ENCODE measurements around the gene KCND2. TPM values are rescaled to one million over a fixed set of nuclear protein-coding genes. Genes with fewer than 3 reads are reported as not detected.
A peak's percentile ranks its signal among the peaks of the same experiment; 100 is the strongest.
"Not testable (repeated sequence)": the region's sequence is repeated elsewhere in the genome, so short reads cannot be mapped to it uniquely, and the experiment has no call there.

The KCND2 gene
- total RNA-seq, 1 experiment from 2014 or later: not detected

DNA sequence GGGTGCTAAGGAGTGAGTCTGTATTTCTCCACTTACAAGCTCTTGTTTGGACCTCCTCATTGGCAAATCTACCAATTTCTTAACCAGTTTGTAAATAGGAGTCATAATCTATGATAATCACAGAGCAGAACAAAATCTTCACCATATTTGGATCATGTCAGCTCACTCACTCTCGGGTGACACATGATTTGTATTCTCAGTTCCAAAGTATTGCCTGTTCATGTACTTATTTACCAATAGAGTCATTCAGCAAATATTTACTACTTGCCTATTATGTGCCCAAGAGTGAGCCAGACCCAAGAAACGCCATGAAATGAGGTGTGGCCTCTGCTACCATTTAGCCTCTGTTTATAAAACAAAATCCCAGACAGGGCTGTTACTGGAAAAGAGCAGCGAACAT lies 470.2 kb downstream of the KCND2 start:
- Histone ChIP-seq H3K27ac (no peak overlapping the region), H3K9me3 (replicated peaks) (no peaks in the 10 kb centered on the region), H3K4me1 (peaks cover 4% of the 10 kb centered on the region; the same call in 1 of the 2 replicates), H3K4me3 (no peak overlapping the region), H3K36me3 (no peaks in the 10 kb centered on the region), H3K27me3 (no peaks in the 10 kb centered on the region)
- no peak for DNase-seq

DNA sequence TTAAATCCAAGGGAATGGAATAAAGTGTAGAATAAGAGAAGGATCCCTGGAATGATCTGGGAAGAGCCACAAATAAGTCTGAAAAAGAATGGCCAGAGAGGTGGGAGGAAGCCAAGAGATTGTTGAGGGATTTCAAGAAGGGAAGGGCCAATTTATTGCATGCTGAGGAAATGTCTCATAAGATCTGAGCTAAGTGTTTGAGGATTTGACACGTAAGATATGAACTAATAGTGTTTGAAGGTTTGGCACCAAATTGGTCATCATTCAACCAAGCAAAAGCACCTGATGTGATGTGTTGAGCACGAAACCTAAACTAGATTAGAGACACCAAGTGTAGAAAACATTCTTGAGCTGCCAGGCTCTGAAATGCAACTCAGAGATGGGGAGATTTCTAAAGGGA lies 487.1 kb downstream of the KCND2 start:
- Histone ChIP-seq H3K27ac (no peak overlapping the region), H3K27me3 (no peaks in the 10 kb centered on the region), H3K4me1 (no peaks in the 10 kb centered on the region), H3K9me3 (replicated peaks) (no peaks in the 10 kb centered on the region), H3K36me3 (no peaks in the 10 kb centered on the region), H3K4me3 (no peak overlapping the region)
- DNase-seq: no peak

DNA sequence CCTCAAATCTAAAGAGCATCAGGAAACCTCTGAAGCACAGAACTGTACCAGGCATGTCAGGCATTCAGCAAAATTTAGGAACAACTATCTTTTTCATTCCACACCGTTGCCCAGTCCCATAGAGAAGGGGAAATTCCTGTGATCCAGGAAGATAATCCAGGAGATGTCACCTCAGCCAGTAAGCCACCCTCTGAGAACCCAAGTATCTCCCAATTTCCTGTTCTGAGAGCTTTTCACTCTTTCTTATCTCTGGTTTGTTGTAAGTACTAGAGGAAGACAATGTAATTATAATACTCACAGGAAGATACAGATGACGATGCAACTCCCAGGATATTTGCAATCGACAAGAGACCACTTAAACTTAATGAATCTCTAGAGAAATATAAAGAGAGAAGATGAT lies 487.9 kb downstream of the KCND2 start:
- Histone ChIP-seq H3K9me3 (replicated peaks) (no peaks in the 10 kb centered on the region), H3K27me3 (no peaks in the 10 kb centered on the region), H3K4me3 (no peak overlapping the region), H3K4me1 (no peaks in the 10 kb centered on the region), H3K27ac (no peak overlapping the region), H3K36me3 (no peaks in the 10 kb centered on the region)
- DNase-seq: no peak

DNA sequence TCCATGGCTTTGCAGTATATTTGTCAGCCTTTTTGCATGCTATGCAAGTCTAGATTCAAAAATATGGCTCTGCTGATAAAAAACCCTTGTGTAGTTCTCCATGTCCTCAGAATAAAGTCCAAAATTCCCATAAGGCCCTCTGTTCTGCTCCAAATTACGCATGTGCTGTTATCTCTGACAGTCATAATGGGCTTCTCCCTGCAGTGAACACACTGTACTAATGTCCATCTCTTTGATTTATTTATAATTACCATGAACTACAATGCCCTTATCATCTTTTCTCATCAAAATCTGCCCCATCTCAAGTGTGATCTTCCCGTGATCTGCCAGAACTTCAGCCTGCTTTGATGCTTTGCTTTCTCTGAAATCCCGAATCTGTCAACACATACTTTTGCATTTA lies 497.2 kb downstream of the KCND2 start:
- no peaks in the 10 kb centered on the region for H3K4me1 ChIP-seq
- no peak for DNase-seq
- H3K36me3 ChIP-seq: no peaks in the 10 kb centered on the region
- H3K9me3 ChIP-seq (replicated peaks): no peaks in the 10 kb centered on the region
- no peaks in the 10 kb centered on the region for H3K27me3 ChIP-seq
- H3K4me3 ChIP-seq: no peak overlapping the region
- no peak overlapping the region for H3K27ac ChIP-seq

DNA sequence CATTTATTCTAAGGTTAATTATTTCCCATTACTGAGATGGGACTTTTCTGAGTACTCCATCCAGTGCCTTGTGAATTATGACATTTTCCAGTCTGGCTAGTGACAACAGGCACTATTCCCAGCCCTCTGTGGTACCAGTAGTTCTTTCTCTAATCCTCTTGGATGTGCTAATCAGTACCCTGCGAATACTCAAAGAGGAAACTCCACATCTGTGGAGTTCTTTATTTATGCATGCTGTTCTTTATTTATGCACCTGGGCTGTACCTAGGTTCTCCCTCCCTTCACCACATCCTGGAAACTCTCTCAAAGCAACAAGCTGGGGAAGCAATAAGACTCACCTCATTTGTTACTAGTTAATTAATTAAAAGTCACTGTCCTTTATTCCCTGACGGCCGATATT lies 501.5 kb downstream of the KCND2 start:
- Histone ChIP-seq H3K4me3 (no peak overlapping the region), H3K36me3 (no peaks in the 10 kb centered on the region), H3K27ac (no peak overlapping the region), H3K27me3 (no peaks in the 10 kb centered on the region), H3K9me3 (replicated peaks) (no peaks in the 10 kb centered on the region), H3K4me1 (no peaks in the 10 kb centered on the region)
- no peak for DNase-seq

DNA sequence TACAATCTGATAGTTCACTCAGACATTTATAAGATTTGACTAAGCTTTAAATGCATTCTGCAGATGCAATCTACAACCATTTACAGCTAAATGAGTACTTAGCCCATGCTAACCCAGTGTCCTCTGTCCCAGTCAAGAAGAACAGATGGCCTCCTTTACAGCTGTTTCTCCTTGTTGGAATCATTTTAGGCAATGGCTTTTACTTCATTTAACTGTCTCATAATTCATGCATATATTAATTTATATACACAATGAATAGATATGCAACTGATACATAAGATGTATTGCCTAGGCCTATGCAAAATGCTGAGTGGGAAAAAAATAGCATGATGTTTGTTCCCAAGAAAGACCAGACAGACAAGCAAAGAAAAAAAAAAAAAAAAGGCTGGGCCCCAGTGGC lies 502.8 kb downstream of the KCND2 start:
- Histone ChIP-seq H3K9me3 (replicated peaks) (no peaks in the 10 kb centered on the region), H3K4me3 (no peak overlapping the region), H3K4me1 (no peaks in the 10 kb centered on the region), H3K27ac (no peak overlapping the region), H3K36me3 (no peaks in the 10 kb centered on the region), H3K27me3 (no peaks in the 10 kb centered on the region)
- no peak for DNase-seq

DNA sequence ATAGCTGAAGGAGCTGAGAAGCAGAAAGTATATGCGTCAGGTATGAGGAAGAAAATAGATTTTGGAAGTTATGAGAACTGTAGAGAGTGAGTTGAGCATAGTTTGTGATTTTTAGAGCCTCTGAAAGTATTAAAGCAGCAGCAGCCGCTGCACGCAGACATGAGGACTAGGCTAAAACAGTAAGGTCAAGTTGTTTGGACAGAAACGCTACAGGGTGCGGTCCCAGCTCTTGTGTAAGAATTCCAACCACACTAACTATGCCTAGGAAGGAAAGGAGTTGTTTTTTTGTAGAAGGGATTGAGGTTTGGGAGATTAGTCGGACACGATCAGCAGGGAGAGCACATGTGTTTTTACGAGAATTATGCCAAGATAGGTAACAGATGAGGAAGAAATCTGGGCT lies 506.1 kb downstream of the KCND2 start:
- not testable (repeated sequence) for H3K4me1 ChIP-seq; H3K9me3 ChIP-seq (replicated peaks); H3K27ac ChIP-seq; H3K27me3 ChIP-seq; DNase-seq; H3K4me3 ChIP-seq; H3K36me3 ChIP-seq

DNA sequence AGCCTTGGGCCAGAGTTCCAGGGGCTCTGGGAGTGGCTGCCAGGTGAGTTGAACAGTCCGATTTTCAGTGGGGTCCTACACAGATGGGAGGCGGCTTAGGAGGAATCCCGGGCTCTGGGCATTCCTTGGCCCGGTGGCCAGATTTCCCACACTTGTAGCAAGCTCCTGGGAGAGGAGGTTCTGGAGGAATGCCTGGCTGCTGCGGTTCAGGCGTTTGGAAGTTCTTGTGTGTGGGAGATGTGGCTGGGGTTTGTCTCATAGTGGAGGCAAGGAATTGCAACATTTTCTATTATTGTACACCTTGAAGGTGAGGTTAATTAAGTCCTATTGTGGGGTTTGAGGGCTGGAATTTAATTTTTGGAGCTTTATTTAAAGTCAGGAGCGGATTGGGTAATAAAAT lies 507.5 kb downstream of the KCND2 start:
- not testable (repeated sequence) for H3K27ac ChIP-seq; H3K36me3 ChIP-seq; DNase-seq; H3K4me3 ChIP-seq; H3K27me3 ChIP-seq; H3K4me1 ChIP-seq; H3K9me3 ChIP-seq (replicated peaks)

DNA sequence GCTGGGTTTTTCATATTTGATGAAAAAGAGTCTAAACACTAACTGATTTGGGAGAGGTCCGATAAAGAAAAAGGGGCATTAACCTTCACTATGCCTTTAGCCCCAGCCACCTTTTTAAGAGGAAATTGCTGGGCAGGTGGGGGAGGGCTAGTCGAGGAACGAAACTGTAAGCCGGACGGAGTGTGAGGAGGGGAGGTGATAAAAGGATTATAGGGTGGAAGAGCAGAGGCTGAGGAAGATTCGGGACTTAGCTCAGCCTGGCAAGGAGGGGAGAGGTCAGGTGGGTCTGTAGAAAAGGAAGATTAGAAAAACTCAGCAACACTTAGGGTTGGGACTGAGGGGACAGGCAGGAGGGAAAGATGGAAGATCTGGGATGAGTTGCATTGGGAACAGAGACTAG lies 508.0 kb downstream of the KCND2 start:
- H3K36me3 ChIP-seq: no peaks in the 10 kb centered on the region

DNA sequence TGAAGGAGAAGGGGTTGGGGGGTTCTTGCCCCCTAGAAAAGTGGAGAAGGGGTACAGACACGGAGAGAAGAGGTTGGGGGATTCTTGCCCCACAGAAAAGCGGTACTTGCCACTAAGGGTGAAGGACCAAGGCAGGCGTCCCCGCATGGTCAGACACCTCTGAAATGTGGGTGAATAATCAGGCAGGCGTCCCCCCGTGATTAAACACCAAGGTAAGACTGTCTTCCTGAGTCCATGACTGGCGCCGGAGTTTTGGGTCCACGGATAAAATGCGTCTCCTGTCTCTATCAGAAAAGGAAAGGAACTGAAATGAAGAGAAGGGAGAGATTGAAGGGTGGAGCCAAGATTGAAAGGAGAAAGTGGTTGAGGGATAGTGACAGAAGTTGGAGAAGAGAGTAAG lies 508.9 kb downstream of the KCND2 start:
- not testable (repeated sequence) for DNase-seq

More for the DNA sequence above, 508.0 kb downstream of the KCND2 start:
- Histone ChIP-seq H3K4me3 (no peak overlapping the region), H3K9me3 (replicated peaks) (no peaks in the 10 kb centered on the region), H3K27me3 (no peaks in the 10 kb centered on the region), H3K27ac (no peak overlapping the region), H3K4me1 (no peaks in the 10 kb centered on the region)
- DNase-seq: no peak

DNA sequence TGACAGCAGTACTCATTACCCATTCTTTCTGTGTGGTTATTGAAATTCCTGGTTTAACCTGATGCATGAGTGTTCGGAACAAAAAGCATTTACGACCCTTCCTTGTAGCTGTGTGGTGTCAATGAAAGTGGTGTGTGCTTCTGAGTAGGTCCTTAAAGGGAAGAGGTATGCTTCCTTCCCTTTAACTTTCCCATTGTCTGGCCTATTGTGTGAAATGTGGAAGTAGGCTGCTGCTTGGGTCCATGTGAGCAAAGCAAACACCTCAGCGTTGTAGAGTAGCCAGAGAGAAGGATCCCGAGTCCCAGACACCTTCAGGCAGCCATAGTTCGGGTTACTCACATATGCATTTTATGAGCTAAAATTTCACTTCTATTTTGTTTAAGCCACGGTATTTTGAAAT lies 510.3 kb downstream of the KCND2 start:
- H3K36me3 ChIP-seq: peaks cover 14% of the 10 kb centered on the region
- H3K9me3 ChIP-seq (replicated peaks): no peaks in the 10 kb centered on the region
- DNase-seq: no peak
- no peaks in the 10 kb centered on the region for H3K27me3 ChIP-seq
- no peak overlapping the region for H3K4me3 ChIP-seq
- no peaks in the 10 kb centered on the region for H3K4me1 ChIP-seq
- no peak overlapping the region for H3K27ac ChIP-seq

More for the DNA sequence above, 508.9 kb downstream of the KCND2 start:
- not testable (repeated sequence) for H3K4me3 ChIP-seq; H3K4me1 ChIP-seq; H3K9me3 ChIP-seq (replicated peaks); H3K36me3 ChIP-seq; H3K27ac ChIP-seq; H3K27me3 ChIP-seq

DNA sequence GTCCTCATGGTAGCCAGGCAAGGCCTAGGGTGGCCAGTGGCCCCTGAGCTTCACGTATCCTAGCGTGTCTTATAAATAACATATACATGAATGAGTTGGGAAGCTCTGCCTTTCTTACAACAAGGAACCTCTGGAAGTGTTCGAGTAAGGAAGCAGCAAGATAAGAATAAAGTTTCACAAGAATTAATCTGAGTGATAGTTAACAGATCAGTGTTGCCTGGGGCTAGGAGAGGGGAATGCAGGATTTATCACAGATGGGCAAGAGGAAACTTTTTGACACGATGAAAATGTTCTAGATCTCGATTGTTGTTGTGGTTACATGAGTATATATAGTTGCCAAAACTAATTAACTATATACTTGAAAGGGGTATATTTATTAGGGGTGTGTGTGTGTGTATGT lies 510.7 kb downstream of the KCND2 start:
- H3K27ac ChIP-seq: no peak overlapping the region

DNA sequence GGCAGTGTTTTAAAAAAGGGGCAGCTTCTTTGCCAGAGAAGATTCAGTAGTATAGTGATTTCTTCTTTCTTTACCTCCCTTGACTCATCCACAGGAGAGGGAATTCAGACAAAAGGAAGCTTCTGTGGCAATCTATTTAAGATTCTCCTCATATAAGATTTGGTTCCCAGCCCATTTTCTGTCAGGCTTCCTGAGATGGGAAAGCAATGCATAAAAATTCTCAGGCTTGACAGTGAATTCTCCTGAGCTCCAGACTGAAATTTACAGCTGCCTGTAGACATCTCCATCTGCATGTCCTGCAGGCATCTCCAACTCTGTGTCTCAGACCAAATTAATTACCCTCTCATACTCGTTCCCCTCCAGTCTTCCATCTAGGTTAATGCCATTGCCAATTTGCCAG lies 512.1 kb downstream of the KCND2 start:
- no peaks in the 10 kb centered on the region for H3K27me3 ChIP-seq
- H3K27ac ChIP-seq: no peak overlapping the region
- no peaks in the 10 kb centered on the region for H3K4me1 ChIP-seq
- no peak for DNase-seq
- peaks cover 25% of the 10 kb centered on the region for H3K36me3 ChIP-seq
- no peaks in the 10 kb centered on the region for H3K9me3 ChIP-seq (replicated peaks)
- no peak overlapping the region for H3K4me3 ChIP-seq

More for the DNA sequence above, 510.7 kb downstream of the KCND2 start:
- no peaks in the 10 kb centered on the region for H3K9me3 ChIP-seq (replicated peaks)
- H3K27me3 ChIP-seq: no peaks in the 10 kb centered on the region
- no peaks in the 10 kb centered on the region for H3K4me1 ChIP-seq
- no peak for DNase-seq
- H3K36me3 ChIP-seq: peaks cover 18% of the 10 kb centered on the region
- H3K4me3 ChIP-seq: no peak overlapping the region

DNA sequence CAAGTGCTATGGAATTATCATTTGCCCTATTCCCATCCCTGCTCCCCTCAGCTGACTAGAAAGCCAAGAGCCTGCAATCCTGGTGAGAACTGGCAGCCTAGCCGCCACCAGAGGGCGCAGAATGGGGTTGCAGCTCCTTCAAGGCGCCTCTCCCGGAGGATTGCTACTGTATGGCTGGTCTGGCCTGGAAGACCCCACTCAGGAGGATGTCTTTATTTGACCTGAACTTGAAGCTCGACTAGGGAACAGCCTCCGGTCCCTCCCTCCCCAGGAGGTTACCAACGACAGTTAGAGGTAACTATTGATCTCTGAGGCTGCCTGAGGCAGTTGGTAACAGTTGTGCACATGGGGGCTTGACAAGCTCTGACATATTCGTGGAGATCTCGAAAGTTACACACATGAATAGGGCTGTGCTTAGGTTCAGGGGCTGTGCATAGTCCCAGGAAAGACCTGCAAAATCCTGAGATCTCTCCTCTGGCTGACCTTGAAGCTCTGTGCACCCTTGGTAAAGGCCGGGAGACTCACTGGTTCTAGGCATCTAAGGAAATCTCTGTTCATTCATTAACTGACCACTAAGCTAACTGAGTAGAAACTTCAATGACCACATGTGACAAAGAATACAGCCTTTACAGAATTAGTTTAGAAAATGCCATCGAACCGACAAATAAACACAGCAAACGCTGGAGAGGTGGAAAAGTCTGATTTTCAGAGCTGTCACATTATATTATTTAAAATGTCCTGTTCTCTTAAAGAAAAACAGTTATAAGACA lies 519.3 kb downstream of the KCND2 start:
- peaks cover 52% of the 10 kb centered on the region for H3K36me3 ChIP-seq
- no peaks in the 10 kb centered on the region for H3K9me3 ChIP-seq (replicated peaks)
- H3K4me1 ChIP-seq: no peaks in the 10 kb centered on the region
- H3K4me3 ChIP-seq: no peak overlapping the region
- no peaks in the 10 kb centered on the region for H3K27me3 ChIP-seq
- peak; percentile 71 to 82 for DNase-seq
- no peak overlapping the region for H3K27ac ChIP-seq

DNA sequence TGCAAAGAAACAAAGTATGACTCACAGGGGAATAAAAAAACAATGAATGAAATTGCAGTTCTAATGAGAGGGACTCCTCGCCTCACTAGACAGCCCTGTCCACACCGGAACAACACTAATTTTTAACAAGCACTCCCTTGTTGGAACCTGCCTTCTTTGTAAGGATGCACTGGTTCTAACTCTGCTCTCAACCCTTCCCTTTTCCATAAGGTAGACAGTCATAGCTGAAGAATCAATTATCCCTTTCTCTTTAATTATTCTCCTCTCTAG lies 519.8 kb downstream of the KCND2 start:
- H3K27ac ChIP-seq: no peak overlapping the region
- no peaks in the 10 kb centered on the region for H3K9me3 ChIP-seq (replicated peaks)
- no peak for DNase-seq
- no peak overlapping the region for H3K4me3 ChIP-seq
- H3K4me1 ChIP-seq: no peaks in the 10 kb centered on the region
- no peaks in the 10 kb centered on the region for H3K27me3 ChIP-seq
- peaks cover 52% of the 10 kb centered on the region for H3K36me3 ChIP-seq

DNA sequence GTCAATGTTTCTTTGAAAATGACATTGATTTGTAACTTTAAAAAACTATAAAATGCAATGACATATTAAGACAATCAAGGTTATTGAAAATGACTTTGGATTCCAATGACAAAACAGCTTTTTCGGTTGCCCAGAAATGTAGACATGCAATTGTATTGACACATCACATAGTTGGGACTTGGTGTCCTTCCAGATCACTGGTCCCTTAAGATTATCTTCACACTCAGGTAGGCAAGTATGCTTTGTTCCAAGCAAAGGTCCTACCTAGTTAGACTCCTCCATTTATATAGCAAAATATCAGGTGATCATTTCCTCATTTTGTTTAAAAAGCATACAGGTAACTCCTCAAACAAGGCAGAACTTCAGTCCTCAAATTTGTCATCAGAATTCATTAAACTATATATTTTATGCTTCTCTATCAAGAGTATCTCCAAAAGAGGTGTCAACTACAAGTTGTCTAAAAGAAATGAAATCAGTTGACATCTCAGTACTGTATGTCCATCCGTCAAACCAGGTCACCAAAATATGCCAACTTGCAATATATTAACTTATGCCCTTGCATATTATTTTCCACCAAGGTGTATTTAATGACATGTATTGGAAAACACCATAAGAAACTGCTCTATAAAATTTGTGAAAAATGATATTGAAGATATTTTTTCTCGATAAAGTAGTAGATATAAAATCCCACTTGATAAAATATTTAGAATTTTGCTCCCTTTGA lies 520.4 kb downstream of the KCND2 start:
- peaks cover 51% of the 10 kb centered on the region for H3K36me3 ChIP-seq
- DNase-seq: no peak
- H3K27me3 ChIP-seq: no peaks in the 10 kb centered on the region
- no peaks in the 10 kb centered on the region; the same call in 1 of the 2 replicates for H3K9me3 ChIP-seq (replicated peaks)
- H3K27ac ChIP-seq: no peak overlapping the region
- H3K4me1 ChIP-seq: no peaks in the 10 kb centered on the region
- H3K4me3 ChIP-seq: no peak overlapping the region

Measured in SJCRH30 (cell line).